Hepatic stellate cell (primary cell): ENCODE measurements around the gene KYNU.
"Not testable (repeated sequence)": the region's sequence is repeated elsewhere in the genome, so short reads cannot be mapped to it uniquely, and the experiment has no call there.

ENCODE experiments used
- DNase-seq: peaks from one replicate; pipeline ENCODE4 v3.0.0; 2011; ENCODE audit warnings: low spot score

The KYNU gene

GRCh38 chr2:142877216-142877838 is at the start of gene KYNU:
Gene KYNU, plus strand, starts transcription at chr2:142877664. Its CDS starts 7,704 bp downstream, at chr2:142885368.
- no peak for DNase-seq

- no peak for DNase-seq
These were observed 43.4 kb upstream of the KYNU start for GRCh38 chr2:142834021-142834420.

DNA sequence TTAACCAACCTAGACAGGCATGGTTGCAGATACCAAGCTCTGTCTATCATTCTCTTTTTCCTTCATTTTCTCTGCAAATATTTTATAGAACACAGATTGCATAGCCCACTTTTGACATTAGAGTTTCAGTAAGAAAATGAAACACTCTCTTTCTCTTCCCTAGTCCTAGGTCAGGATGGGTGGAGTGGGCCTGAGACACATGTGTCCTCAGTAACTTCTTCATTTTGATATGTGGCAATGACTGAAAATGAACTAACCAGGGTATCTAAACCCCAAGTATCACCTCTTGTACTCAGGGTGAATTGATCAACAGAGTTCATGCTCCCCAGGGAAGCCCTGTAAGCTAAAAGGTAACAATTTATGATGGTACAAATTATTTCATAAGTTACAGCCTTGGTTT is 37.0 kb upstream of the KYNU start:
- no peak for DNase-seq

DNA sequence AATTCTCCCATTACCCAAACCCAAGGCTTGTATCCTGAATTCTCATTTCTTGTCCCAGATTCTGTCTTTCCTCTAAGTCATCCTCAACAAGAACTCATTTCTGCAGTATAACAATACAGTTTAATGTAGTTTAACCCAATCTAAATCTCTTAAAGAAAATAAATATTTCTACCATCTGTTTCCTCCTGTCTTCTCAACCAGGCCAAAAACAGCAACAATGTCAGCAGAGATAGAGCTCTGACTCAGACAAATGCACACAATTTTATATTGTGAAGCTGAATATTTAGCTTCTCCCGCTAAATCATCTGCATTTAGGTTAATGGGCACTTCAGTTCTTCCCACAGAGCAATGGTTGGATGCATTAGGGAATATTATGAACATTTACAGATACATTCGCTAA is 35.7 kb upstream of the KYNU start:
- no peak for DNase-seq

DNA sequence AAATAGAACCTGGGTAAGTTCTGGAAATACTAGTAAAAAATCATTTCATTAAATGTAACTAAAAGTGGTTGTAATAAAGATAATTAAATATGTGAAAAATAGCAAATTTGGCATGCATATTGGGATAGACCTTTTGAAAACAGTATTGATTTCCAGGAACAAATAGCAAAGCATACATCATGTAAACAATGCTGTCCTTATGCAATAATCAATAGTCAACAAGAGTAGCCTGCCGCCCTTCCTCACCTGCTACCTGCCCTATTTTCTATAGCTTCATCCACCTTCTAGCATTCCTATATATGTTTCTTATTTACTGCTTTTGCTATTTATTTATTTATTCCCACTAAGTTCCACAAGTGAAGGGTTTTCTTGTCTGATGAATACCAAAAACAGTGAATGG is 35.1 kb upstream of the KYNU start:
- no peak for DNase-seq

GRCh38 chr2:142843731-142844130 is 33.7 kb upstream of the KYNU start:
- no peak for DNase-seq

- no peak for DNase-seq
These were observed 29.3 kb upstream of the KYNU start for GRCh38 chr2:142848023-142848606.

DNA sequence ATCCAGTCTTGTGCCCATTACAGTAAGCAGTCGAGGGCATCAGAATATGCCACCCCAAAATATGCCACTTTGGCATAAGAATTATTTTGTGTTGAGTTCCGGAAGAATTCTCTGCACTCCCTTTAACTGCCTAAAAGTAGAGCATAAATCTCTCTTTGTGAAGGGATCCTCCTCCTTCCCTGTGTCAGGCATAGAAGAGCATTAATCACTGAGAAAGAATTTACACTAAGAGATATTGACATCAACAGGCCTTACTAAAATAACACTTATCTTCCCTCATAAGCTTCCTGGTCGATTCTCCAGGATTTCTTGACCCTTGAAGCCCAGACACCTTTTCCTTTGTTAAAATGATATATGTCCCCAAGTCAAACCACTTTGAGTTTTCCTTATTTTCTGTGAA is 27.6 kb upstream of the KYNU start:
- no peak for DNase-seq

DNA sequence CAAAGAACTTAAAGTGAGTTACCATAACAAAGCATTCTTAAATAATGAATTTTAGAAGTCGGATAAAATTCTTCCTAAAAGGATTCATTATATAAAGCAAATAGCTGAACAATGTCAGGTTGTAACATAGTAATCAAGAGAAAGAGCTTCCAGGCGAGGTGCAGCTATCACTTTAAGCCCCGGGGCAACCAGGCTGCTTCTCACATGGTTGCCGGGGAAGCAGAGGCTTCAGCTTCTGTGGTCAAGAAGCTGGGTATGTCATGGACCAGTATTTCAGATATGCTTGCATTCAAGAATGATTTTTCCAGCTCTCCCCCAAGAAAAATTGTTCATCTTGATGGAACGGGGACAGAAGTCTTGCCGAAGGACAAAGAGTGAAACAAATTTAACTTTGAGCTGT is 23.6 kb upstream of the KYNU start:
- DNase-seq: no peak

DNA sequence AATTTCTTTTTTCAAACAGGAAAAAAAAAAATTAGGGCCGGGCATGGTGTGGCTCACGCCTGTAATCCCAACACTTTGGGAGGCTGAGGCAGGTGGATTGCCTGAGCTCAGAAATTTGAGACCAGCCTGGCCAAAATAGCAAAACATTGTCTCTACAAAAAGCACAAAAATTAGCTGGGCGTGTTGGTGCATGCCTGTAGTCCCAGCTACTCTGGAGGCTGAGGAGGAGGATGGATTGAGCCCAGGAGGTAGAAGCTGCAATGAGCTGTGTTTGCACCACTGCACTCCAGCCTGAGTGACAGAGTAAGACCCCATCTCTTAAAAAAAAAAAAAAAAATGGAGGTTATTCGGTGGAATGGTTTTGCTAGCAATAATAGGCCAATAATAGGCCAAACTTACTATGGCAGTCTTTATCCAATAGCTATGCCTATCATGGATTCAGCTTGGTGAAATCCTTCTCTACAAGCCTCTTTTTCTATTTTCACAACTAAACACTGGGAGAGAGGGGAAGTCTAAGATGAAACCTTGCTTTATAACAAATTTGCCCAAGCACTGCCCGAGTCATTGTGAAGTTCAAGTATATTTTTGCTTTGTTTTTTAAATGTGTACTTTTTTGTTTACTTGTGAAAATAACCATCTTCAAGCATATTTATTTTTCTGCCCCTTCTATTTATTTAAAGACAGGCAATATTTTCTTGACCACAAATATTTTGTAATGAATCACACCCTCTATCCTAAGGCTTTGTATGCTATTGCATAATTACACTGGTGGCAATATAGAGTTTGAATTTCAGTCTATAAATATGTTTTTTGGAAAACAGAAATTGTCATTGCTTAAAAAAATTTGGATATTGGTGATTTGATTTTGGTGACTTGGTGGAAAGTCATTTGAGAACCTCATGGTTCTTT is 20.0 kb upstream of the KYNU start:
- DNase-seq: no peak

GRCh38 chr2:142858961-142859360 is 18.5 kb upstream of the KYNU start:
- DNase-seq: no peak

DNA sequence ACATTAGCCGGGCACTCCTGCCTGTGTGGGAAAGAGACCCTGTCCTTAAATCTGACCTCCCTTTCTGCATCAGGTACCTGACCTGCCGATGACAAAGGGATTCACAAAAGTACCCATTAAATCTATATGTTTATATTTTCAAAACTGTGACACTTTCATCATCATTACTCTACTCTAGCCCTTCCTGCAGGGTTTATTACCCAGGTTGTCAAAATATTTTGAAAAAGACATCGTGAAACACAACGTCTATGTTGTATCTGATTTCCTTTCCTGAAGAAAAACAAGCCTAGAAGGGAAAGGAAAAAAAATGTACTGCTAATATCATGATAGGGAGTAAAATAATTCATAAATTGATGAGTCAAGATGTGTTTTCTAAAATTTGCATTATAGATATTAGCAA is 15.2 kb upstream of the KYNU start:
- no peak for DNase-seq

GRCh38 chr2:142862847-142863246 is 14.6 kb upstream of the KYNU start:
- no peak for DNase-seq

- DNase-seq: no peak
These were observed 13.9 kb upstream of the KYNU start for GRCh38 chr2:142863485-142863961.

- not testable (repeated sequence) for DNase-seq
These were observed 12.9 kb upstream of the KYNU start for GRCh38 chr2:142864605-142865004.

DNA sequence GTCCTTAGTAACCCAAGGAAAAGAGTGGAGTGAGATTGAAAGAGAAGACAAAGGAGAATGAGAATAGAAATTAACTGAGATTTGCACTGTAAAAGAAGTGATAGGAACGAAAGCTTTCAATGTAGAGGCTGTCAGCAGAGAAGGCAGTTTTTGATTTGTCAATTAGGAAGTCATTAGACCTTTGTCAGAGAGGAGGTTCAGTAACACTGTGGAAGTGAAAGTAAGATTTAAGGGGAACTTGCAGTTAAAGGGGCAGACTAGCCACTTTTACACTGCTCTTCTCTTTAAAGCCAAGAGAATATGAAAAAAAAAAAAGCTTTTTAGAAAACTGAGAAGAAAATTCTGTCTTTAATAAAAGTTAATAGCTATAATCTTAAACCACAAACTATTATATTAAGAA is 11.5 kb upstream of the KYNU start:
- no peak for DNase-seq

DNA sequence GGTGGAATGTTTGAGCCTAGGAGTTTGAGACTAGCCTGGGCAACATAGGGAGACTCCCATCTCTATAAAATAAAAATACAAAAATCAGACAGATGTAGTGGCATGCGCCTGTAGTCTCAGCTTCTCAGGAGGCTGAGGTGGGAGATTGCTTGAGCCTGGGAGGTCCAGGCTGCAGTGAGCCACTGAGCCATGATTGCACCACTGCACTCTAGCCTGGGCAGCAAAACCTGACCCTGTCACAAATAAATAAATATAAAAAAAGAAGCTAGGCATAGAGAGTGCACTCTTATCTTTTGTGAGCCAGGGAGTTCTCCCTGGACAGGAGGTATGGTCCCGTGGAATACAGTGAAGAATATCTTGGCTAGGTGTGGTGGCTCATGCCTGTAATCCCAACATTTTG is 11.0 kb upstream of the KYNU start:
- no peak for DNase-seq

DNA sequence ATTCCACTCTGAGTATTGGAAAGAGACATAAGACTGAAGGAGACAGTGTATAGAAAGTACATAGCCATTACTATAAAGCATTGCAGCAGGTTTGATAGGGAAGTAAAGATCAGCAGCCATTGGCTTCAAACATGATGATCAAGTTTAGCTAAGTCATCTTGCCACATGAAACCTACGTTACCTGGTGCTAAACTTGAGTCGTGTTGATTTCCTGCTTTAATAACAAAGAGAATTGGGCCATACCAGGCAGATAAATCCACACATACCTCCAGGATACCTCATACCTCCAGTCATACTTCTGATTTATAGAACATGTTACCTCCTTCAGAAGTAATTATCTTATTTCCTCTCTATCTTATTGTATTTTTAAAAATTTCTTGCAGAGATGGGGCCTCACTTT is 10.3 kb upstream of the KYNU start:
- no peak for DNase-seq

DNA sequence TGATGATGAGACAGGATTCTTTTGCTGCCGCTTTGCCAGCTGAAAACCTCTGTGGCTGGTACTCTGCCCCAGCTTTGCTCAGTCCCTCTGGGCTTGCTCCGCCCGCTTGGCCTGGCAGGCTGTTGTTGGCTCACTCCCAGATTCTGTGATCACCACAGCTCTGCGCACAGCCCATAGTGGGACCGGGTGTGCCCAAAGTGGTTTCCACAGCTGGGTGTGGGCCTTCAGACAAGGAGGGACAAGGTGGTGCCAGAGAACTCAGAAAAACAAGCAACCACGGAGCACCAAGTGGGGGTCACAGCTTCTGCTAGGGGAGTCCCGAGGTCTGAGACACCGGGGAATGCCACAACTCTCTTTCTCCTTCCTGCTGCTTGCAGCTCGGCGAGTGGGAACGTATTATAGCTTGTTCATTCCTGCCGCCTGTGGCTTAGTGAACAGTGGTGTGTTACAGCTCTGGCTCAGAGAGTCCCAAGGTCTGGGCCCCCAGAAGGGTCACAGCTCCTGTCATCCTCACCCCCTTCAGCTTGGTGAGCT is 9.2 kb upstream of the KYNU start:
- no peak for DNase-seq

- not testable (repeated sequence) for DNase-seq
These were observed 8.4 kb upstream of the KYNU start for GRCh38 chr2:142869065-142869460.

DNA sequence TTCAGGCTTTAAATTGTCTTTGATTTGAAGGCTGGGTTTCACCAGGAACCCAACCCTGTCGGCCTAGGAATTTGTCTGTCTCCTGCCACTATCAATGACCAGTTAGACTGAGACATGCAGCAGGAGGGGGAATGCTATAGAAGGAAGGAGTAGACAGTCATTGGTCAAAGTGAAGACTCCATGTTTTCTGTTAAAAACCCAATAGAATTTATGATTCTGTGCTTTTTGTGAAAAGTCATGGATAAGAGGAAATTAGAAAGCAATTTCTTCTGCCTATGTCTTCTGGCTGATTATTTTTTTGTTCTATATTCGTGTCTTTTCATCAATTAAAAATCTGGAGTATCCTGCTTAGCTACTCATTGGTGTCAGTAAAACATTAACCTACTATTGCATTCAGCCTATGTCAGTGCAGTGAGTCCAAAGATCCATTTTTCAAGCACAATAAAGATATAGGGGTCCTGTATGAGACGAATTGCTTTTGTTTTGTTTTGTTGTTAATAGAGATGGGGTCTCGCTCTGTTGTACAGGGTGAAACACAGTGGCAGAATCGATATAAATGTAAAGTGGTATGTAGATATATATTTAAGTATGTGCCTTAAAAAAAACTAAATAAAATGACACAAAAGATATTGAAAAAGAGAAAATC is 7.9 kb upstream of the KYNU start:
- no peak for DNase-seq

- DNase-seq: no peak
These were observed 6.9 kb upstream of the KYNU start for GRCh38 chr2:142870526-142870925.
